Measurements from ENCODE around the gene RTP1. TPM values are rescaled to one million over a fixed set of nuclear protein-coding genes. Genes with fewer than 3 reads are reported as not detected.

RTP1 gene
- total and polyA plus RNA-seq, 2 of the 4 experiments (the other 2 are of a cell fraction), result not detected

DNA sequence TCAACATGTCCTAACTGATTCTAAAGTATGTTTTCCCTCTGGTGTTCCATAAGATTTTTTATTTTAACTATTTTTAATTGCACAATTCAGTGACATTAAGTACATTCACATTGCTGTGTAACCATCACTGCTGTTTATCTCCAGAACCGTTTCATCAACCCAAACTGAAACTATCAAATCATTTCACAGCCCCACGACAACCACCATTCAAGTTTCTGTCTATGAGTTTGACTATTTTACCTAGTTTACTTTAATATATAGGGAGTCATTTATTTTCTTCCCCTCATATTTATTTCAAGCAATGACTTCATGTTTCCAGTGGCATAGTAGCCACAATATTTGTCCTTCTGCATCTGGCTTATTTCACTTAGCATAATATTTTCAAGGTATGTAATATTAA lies 8.4 kb downstream of the RTP1 start:
- intact Hi-C loops (cut with micrococcal nuclease), result no loop called here
- no TSS peak for BruUV-seq (replicated peaks)

More for the DNA sequence above, 8.4 kb downstream of the RTP1 start:
- in situ Hi-C loops (cut with MboI; ENCODE audit: low sequenced_read_pairs) (no loop called here), dilution Hi-C loops (cut with HindIII; ENCODE audit: low sequenced_read_pairs, unreplicated experiment) (loop anchor here (25.0 kb wide), 1 partner anchor 482 kb away; no protein-coding TSS in a partner anchor)
- Histone ChIP-seq H2BK5ac (ENCODE audit: low read depth, low read length, poor library complexity, severe bottlenecking) (no peak overlapping the region), H3K79me1 (ENCODE audit: low read depth in 1 of 2, low read length in 2 of 2) (no peaks in the 10 kb centered on the region), H3K27me3 (ENCODE audit: control insufficient read depth, insufficient read depth, low read length) (peaks cover 32% of the 10 kb centered on the region), H2AK5ac (ENCODE audit: low read depth, low read length) (no peak overlapping the region), H2AFZ (replicated peaks; ENCODE audit: low read length, poor library complexity) (no peak overlapping the region), H4K5ac (ENCODE audit: low read depth, low read length) (no peak overlapping the region), H3K18ac (ENCODE audit: low read depth, low read length) (no peak overlapping the region), H4K8ac (ENCODE audit: low read depth in 2 of 2, low read length in 2 of 2) (no peak overlapping the region), H3K4me3 (ENCODE audit: insufficient read depth, low read depth, low read length) (no peak overlapping the region), H3K4me2 (ENCODE audit: low read depth, low read length) (no peak overlapping the region), H2BK120ac (ENCODE audit: low read depth, low read length) (no peak overlapping the region), H2AK9ac (replicated peaks; ENCODE audit: low read depth, low read length, poor library complexity) (no peak overlapping the region), H2BK15ac (ENCODE audit: low read depth, low read length) (no peak overlapping the region), H4K91ac (ENCODE audit: insufficient read depth, low read depth, low read length) (no peak overlapping the region), H3K9ac (ENCODE audit: low read depth, low read length) (no peak overlapping the region), H4K20me1 (ENCODE audit: insufficient read depth, low read length) (no peaks in the 10 kb centered on the region), H3K4me1 (ENCODE audit: control insufficient read depth, insufficient read depth, low read length) (peaks cover 5% of the 10 kb centered on the region), H3K56ac (ENCODE audit: extremely low read depth, insufficient read depth, low read length) (no peak overlapping the region), H3K14ac (replicated peaks; ENCODE audit: low read depth, low read length) (no peak overlapping the region), H3K9me3 (ENCODE audit: control insufficient read depth, insufficient read depth, low read length) (peaks cover 2% of the 10 kb centered on the region; the same call in 1 of the 2 replicates), H3K36me3 (ENCODE audit: control insufficient read depth, insufficient read depth, low read length) (no peaks in the 10 kb centered on the region), H2BK20ac (ENCODE audit: low read depth, low read length) (no peak overlapping the region), H3K23ac (ENCODE audit: low read depth, low read length) (no peak overlapping the region), H3K9me1 (ENCODE audit: insufficient read depth, low read length) (no peaks in the 10 kb centered on the region), H3K4ac (ENCODE audit: low read depth, low read length) (no peak overlapping the region), H3K27ac (ENCODE audit: insufficient read depth, low read length) (no peak overlapping the region)
- TF ChIP-seq SMC3 (IDR thresholded peaks at IDR 0.05; ENCODE audit: low read depth, low read length), result no peak
- no peak for TF ChIP-seq POLR2A (IDR thresholded peaks at IDR 0.05; ENCODE audit: low read depth, low read length)
- TF ChIP-seq CEBPB (IDR thresholded peaks at IDR 0.05; ENCODE audit: low read depth, low read length), result no peak
- TF ChIP-seq RAD21 (IDR thresholded peaks at IDR 0.05; ENCODE audit: low read length), result no peak
- TF ChIP-seq FOS (IDR thresholded peaks at IDR 0.05; ENCODE audit: low read depth, low read length), result no peak
- no peak for TF ChIP-seq RCOR1 (IDR thresholded peaks at IDR 0.05; ENCODE audit: insufficient replicate concordance, low read length)
- no peak for TF ChIP-seq MAZ (IDR thresholded peaks at IDR 0.05; ENCODE audit: borderline replicate concordance, low read depth, low read length)
- TF ChIP-seq MXI1 (IDR thresholded peaks at IDR 0.05; ENCODE audit: borderline replicate concordance, low read depth, low read length), result no peak
- no peak for TF ChIP-seq BHLHE40 (IDR thresholded peaks at IDR 0.05; ENCODE audit: low read depth, low read length)
- no peak for TF ChIP-seq NFE2L2 (IDR thresholded peaks at IDR 0.05; ENCODE audit: low read depth, low read length)
- ChIA-PET CTCF (no interaction called here), POLR2A (ENCODE audit: unreplicated experiment) (no interaction called here)
- DNase-seq, result no peak
- no peak for ATAC-seq (ENCODE audit: low read depth)
- WGBS, 2 experiments (ENCODE audit: extremely low coverage in 2 of 2, insufficient read length in 1 of 2), result no CpG with 5 or more reads among the region's 2 CpGs

Measured in IMR-90 (cell line).